H4 (cell line): ENCODE data around the gene ZNF85. TPM values are rescaled to one million over a fixed set of nuclear protein-coding genes. Genes with fewer than 3 reads are reported as not detected.
"Not testable (repeated sequence)": the region's sequence is repeated elsewhere in the genome, so short reads cannot be mapped to it uniquely, and the experiment has no call there.

ENCODE experiments used
- DNase-seq: peaks from one replicate; pipeline ENCODE4 v3.0.0-alpha.2; 2015; ENCODE audit warnings: low spot score
- total RNA-seq: library from RNA; depleted of rRNA; stranded (reverse); fragments of >200 nt; shearing (Covaris generic); gene quantifications from 2 replicates; pipeline ENCODE4 v1.2.3, GENCODE V29; 2014; rRNA removed

Gene ZNF85
- 10.3 and 12.5 TPM in 2 replicates for total RNA-seq

DNA sequence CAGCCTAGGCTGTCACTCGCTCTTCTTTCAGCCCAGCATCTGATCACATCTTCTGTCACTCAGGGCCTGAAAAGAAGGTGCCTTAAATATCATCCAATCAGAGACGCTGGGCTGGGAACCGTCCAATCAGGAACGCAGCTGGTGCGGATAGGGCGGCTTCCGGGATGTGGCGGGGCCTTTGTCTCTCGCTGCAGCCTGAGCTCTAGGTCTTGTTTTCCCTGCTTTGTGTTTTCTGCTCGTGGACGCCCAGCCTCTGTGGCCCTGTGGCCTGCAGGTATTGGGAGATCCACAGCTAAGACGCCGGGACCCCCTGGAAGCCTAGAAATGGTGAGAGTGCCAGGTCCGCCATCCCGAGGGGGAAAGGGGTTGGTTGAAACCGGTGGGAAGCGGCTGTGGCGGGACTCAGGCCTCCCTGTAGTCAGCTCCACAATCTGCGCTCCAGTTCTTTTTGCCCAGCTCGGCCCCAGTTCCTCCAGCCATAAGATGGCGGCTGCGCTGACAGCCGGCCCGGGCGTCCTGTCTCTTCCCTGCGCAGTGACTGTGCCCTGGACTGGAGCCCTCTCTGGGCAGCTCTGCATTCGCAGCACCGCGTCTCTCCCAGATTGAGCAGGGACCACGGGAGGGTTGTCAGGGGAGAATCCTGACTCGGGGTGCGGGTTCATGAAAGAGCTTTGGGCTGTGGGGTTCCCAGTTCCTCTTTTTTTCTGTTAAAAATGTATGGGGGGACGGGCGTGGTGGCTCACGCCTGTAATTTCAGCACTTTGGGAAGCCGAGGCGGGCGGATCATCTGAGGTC, at the start of gene ZNF85:
ZNF85 (plus strand) TSS at position 175 of the 795 bp plus-strand sequence; CDS start at position 325, 150 bp downstream.
- peak; percentile 87 for DNase-seq

DNA sequence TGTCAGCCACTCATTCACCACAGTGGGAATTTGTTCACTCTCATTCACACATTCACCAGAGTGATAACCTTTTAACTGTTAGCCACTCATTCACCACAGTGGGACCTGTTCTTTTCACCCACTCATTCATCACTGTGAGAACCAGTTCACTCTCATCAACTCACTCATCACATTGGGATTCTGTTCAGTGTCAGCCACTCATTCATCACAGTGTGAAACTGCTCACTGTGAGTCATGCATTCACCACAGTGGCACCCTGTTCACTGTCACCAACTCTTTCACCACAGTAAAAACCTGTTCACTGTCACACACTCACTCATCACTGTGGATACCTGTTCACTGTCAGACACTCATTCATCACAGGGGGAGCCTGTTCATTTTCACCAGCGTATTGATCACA, 43.5 kb upstream of the ZNF85 start:
- no peak for DNase-seq

DNA sequence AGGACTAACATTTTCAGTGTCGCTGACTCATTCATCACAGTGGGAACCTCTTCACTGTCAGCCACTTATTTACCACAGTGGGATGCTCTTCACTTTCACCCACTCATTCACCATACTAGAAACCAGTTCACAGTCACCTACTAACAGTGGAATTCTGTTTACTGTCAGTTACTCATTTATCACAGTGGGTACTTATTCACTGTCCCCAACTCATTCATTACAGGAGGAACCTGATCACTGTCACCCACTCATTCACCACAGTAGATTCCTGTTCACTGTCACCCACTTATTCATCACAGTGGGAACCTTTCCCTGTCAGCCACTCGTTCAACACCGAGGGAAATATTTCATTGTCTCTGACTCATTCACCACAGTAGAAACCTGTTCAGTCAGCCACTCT, 10.1 kb upstream of the ZNF85 start:
- DNase-seq = no peak

DNA sequence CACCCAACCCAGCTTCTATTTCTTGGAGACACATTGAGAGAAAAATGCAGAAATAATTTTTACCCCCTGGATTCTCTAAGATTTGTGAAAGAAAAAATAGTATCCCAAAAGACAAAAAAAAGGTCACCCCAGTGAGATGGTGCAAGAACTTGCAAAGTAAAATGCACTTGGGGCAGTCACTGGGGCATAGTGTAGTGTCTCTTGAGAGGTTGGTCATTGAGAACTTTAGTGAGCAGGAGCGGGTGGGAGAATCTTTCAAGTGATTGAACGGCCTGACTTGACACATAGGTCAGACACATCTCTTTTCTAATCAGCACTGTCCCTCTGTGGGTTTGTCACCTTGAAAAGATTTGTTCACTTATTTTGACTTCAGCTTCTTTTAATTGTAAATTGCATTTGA, 2.4 kb downstream of the ZNF85 start:
- no peak for DNase-seq

DNA sequence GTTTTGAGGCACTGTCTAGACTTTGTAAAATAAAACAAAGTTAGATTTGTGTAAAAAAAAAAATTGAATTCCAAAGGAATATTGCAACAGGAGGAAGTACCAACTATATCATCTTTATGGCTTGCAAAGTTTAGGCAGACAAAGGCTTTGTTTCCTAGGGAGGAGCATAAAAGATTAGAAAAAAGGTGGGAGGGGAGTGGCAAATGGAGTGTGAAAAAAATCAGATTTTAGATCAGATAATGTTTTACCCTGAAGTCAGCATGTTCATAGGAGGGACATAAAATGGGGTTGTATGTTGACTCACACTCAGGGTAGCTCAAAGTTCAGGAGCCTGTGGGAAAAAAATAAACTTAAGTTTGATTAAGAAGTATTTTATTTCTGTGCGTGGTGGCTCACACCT, 3.7 kb downstream of the ZNF85 start:
- no peak for DNase-seq

DNA sequence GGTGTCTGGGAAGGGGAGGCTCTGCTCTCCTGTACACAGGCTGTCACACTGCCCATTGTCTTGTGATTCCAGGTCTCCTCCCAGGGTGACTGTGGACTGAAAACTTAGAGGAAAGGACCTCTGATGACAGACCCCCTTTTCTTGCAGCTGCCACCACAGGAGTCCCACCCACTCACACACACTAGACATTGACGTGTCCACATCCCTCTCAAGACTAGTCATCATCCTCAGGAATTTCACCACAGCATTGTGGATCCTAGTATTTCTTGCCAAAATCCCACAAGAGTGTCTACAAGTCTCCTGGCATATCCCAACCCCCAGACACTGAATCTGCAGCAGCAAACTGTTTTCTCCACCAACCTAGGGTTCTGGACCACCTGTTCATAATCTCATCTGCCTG, 5.3 kb downstream of the ZNF85 start:
- no peak for DNase-seq

DNA sequence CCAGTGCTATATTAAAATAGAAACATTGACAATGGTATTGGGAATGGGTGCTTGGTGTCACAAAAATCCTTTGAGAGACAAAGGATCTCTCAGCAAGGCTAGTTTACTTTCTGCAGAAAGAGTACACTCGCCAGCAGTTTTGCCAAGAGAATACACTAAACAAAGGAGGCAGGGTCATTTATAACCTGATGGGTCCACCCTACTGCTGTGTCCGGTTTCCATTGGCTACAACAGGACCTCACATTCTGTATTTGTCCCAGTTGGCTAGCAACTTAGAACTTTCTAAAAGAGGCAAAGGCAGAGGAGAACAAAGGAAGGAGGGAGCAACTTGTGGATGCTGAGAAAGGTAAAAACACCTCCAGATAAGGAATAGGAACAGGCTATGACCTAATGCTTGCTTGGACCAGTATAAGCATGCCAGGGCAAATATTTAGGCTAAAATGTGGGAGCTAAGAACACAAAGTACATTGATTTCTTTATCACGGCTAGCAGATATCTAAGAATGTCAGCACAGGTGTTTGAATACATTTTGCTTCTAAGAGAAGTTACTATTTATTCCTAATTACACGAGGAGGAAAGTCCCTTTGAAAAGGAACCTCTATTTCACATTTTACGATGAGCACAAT, 13.4 kb downstream of the ZNF85 start:
- not testable (repeated sequence) for DNase-seq

DNA sequence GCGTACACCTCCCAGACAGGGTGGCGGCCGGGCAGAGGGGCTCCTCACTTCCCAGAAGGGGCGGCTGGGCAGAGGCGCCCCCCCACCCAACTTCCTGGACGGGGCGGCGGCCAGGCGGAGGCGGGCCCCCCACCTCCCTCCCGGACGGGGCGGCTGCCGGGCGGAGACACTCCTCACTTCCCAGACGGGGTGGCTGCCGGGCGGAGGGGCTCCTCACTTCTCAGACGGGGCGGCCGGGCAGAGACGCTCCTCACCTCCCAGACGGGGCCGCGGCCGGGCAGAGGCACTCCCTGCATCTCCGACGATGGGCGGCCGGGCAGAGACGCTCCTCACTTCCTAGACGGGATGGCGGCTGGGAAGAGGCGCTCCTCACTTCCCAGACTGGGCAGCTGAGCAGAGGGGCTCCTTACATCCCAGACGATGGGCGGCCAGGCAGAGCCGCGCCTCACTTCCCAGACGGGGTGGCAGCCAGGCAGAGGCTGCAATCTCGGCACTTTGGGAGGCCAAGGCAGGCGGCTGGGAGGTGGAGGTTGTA, 29.6 kb downstream of the ZNF85 start:
- DNase-seq = not testable (repeated sequence)

DNA sequence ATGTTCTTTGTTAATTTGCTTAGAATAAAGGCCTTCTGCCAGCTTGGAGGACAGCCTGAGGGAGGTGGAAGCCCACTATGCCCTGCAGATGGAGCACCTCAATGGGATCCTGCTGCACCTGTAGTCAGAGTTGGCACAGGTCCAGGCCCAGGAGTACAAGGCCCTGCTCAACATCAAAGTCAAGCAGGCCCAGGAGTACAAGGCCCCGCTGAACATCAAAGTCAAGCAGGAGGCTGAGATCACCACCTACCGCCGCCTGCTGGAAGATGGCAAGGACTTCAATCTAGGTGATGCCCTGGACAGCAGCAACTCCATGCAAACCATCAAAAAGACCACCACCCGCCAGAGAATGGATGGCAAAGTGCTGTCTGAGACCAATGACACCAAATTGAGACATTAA, 41.7 kb downstream of the ZNF85 start:
- no peak for DNase-seq

DNA sequence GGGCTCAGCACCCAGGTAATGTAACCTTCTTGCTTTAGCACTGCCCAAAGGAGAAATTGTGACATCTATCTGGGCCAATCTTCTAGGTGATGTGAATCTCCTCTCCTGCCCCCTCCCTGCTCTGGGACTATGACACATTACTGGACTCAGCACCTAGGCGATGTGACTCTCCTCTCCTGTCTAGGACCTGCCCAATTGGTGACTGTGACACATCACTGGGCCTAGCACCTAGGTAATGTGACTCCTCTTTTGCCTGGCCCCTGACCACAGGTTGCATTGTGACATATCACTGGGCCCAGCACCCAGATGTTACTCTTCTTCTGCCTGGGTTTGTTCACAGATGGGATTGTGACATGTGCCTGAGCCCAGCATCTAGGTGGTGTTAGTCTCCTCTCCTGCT, 45.0 kb downstream of the ZNF85 start:
- no peak for DNase-seq

DNA sequence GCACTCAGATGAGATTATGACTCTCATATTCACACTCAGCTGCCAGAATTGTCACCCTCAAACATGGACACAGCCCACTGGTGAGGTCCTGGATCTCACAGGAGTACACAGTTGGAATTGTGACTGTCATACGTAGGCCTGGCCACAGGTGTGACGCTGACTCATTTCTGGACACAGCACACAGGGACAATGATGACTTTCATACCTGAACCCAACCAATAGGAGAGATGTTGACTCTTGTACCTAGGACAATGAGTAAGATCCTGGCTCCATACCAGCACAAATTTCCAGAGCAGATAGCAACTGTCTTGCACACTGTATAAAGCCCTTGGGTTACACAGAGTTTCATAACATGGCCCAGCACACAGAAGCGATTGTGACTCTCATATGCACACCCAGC, 46.4 kb downstream of the ZNF85 start:
- no peak for DNase-seq

DNA sequence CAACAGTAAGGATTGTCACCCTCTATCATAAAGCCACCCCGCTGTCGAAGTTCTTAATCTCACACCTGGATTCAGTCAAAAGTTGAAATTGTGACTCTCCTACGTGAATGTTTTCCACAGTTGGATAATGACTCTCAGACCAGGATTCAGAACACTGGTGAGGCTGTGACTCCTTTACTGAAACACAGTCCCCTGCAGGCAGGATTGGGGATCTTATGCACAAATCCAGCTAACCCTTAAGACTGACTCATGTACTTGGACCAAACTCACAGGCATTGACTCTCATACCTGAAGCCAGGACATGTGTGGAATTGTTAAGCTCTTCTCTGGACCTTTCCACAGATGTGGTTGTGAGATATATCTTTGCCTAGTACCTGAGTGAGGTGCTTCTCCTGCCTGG, 46.8 kb downstream of the ZNF85 start:
- no peak for DNase-seq

DNA sequence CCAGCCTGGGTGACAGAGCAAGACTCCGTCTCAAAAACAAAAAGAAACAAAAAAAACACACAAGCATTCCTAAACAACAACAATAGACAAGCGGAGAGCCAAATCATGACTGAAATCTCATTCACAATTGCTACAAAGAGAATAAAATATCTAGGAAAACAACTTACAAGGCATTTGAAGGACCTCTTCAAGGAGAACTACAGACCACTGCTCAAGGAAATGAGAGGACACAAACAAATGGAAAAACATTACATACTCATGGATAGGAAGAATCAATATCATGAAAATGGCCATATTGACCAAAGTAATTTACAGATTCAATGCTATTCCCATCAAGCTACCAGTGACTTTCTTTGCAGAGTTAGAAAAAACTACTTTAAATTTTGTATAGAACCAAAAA, 69.7 kb downstream of the ZNF85 start:
- not testable (repeated sequence) for DNase-seq

DNA sequence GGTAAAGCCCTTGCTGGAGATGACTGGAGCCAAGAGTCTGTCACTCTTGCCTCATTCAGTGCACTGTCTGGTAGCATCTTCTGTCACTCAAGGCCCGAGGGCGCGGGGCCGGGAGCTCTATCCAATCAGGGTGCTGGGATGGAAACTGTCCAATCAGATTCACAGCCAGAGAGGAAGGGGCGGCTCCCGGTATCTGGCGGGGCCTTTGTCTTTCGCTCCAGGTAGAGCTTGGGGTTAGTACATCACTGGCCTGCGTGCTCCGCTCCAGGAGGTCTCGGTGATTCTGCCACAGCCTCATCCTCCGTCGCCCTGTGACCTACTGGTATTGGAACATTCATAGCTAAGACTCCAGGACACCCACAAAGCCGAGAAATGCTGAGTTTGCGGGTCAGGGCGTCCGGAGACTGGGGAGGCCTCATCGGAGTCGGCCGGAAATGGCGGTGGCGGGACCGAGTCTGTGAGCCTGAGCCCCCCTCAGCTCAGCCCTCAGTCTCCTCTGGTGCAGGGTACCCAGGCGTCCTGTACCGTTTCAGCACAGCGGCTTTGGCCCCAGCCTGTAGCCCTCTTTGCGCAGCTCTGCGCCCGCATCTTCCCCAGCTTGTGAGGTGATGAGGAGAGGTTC, 76.8 kb downstream of the ZNF85 start:
- peak; percentile 94 for DNase-seq

Other genes with a start within 250 kb of the ZNF85 start
- gene ZNF66, start 146.9 kb upstream of the ZNF85 start, total RNA-seq = 0.91 and 2.9 TPM in 2 replicates
- 2.1 and 7.2 TPM in 2 replicates for gene ZNF430, start 97.4 kb downstream of the ZNF85 start, total RNA-seq
- 0.70 and 3.1 TPM in 2 replicates for gene ZNF714, start 159.0 kb downstream of the ZNF85 start, total RNA-seq
- 2.0 and 4.1 TPM in 2 replicates for gene ZNF431, start 218.8 kb downstream of the ZNF85 start, total RNA-seq